NCI-H1105 (cell line): ENCODE measurements around the gene SAMD8.

ENCODE experiments used
- DNase-seq: peaks from one replicate; lab custom pipeline; 2025; lab: John Stamatoyannopoulos, UW

Gene SAMD8

GRCh38 chr10:75223507-75223906 is 112.1 kb downstream of the SAMD8 start:
- DNase-seq, result no peak

GRCh38 chr10:75226095-75226494 is 114.6 kb downstream of the SAMD8 start:
- no peak for DNase-seq

- DNase-seq, result no peak
These were observed 115.2 kb downstream of the SAMD8 start for GRCh38 chr10:75226656-75227055.

- DNase-seq, result no peak
These were observed 116.8 kb downstream of the SAMD8 start for GRCh38 chr10:75228278-75228677.

GRCh38 chr10:75228834-75229233 is 117.4 kb downstream of the SAMD8 start:
- no peak for DNase-seq

- no peak for DNase-seq
These were observed 118.5 kb downstream of the SAMD8 start for GRCh38 chr10:75229971-75230370.

- peak; percentile 59 for DNase-seq
These were observed 119.2 kb downstream of the SAMD8 start for GRCh38 chr10:75230600-75231038.
